HepG2 (cell line): ENCODE measurements around the gene SLC44A4. TPM values are rescaled to one million over a fixed set of nuclear protein-coding genes. Genes with fewer than 3 reads are reported as not detected.

Experiments used
- DRAP1 ChIP-seq: IDR thresholded peaks from 2 replicates; pipeline ENCODE4 v1.6.1; 2016; ENCODE audit warnings: missing genetic modification reagents, missing compliant biosample characterization
- ETV5 ChIP-seq: IDR thresholded peaks from 2 replicates; pipeline ENCODE4 v1.6.1; 2018; ENCODE audit warnings: missing biosample characterization, missing genetic modification reagents, inconsistent platforms, borderline replicate concordance
- GABPB1 ChIP-seq: IDR thresholded peaks from 2 replicates; pipeline ENCODE4 v1.6.1; 2016; ENCODE audit warnings: mild to moderate bottlenecking, missing genetic modification reagents, moderate library complexity, missing compliant biosample characterization
- GZF1 ChIP-seq: sonication (generic); formaldehyde crosslinking; IDR thresholded peaks from 2 replicates; pipeline ENCODE4 v1.5.1; 2020; ENCODE audit warnings: mild to moderate bottlenecking, missing genetic modification reagents
- HCFC1 ChIP-seq: fragments of 150-350 bp; IDR thresholded peaks from 2 replicates; pipeline ENCODE4 v1.6.1; 2014; ENCODE audit warnings: low read depth, low read length
- KDM6A ChIP-seq: IDR thresholded peaks from 2 replicates; pipeline ENCODE4 v1.6.1; 2016; ENCODE audit warnings: low read depth
- KMT2B ChIP-seq: IDR thresholded peaks from 2 replicates; pipeline ENCODE4 v1.6.1; 2016; ENCODE audit warnings: missing genetic modification reagents, missing compliant biosample characterization
- MAZ ChIP-seq, 2 experiments: sonication (generic) in 1 of 2; formaldehyde crosslinking in 1 of 2; IDR thresholded peaks; 2 replicates each; pipeline versions ENCODE4 v1.5.0 to v1.6.1; 2012 to 2020; ENCODE audit warnings: low read depth in 2 of 2, mild to moderate bottlenecking in 2 of 2, borderline replicate concordance in 1 of 2, improper control_type of control experiment in 1 of 2, low read length in 1 of 2, missing genetic modification reagents in 1 of 2, moderate library complexity in 1 of 2
- MED1 ChIP-seq: sonication (generic); formaldehyde crosslinking; IDR thresholded peaks from 2 replicates; pipeline ENCODE4 v1.4.0; 2020; ENCODE audit warnings: missing genetic modification reagents
- NFE2 ChIP-seq: sonication (generic); formaldehyde crosslinking; IDR thresholded peaks from 2 replicates; pipeline ENCODE4 v1.4.0; 2020; ENCODE audit warnings: missing genetic modification reagents
- PBX3 ChIP-seq: sonication (generic); formaldehyde crosslinking; IDR thresholded peaks from 2 replicates; pipeline ENCODE4 v1.8.1; 2023; ENCODE audit warnings: missing genetic modification reagents, inconsistent platforms, borderline replicate concordance
- RARA ChIP-seq: IDR thresholded peaks from 2 replicates; pipeline ENCODE4 v1.6.1; 2016; ENCODE audit warnings: missing genetic modification reagents, missing compliant biosample characterization
- SATB2 ChIP-seq: sonication (generic); formaldehyde crosslinking; IDR thresholded peaks from 2 replicates; pipeline ENCODE4 v1.5.0; 2020; ENCODE audit warnings: missing genetic modification reagents
- SP5 ChIP-seq: IDR thresholded peaks from 2 replicates; pipeline ENCODE4 v1.6.1; 2016; ENCODE audit warnings: low read depth, borderline replicate concordance
- YY1 ChIP-seq: IDR thresholded peaks from 2 replicates; pipeline ENCODE4 v1.6.1; 2011; ENCODE audit warnings: low read length, low read depth, moderate library complexity, mild to moderate bottlenecking; ENCODE audit not compliant: insufficient read depth, insufficient replicate concordance
- ZBTB7B ChIP-seq: sonication (generic); formaldehyde crosslinking; IDR thresholded peaks from 2 replicates; pipeline ENCODE4 v1.4.0; 2020; ENCODE audit warnings: missing genetic modification reagents
- ZFP82 ChIP-seq: sonication (generic); formaldehyde crosslinking; IDR thresholded peaks from 2 replicates; pipeline ENCODE4 v1.5.1; 2020; ENCODE audit warnings: mild to moderate bottlenecking, missing genetic modification reagents, borderline replicate concordance
- ZMYM2 ChIP-seq: sonication (generic); formaldehyde crosslinking; IDR thresholded peaks from 2 replicates; pipeline ENCODE4 v1.8.0; 2022; ENCODE audit warnings: mild to moderate bottlenecking, missing genetic modification reagents
- ZNF281 ChIP-seq: sonication (generic); formaldehyde crosslinking; IDR thresholded peaks from 2 replicates; pipeline ENCODE4 v1.4.0; 2020; ENCODE audit warnings: missing genetic modification reagents, borderline replicate concordance
- ZNF282 ChIP-seq: fragments of 450-650 bp; IDR thresholded peaks from 2 replicates; pipeline ENCODE4 v1.6.1; 2018; ENCODE audit not compliant: partially characterized antibody
- ZSCAN30 ChIP-seq: sonication (generic); formaldehyde crosslinking; IDR thresholded peaks from 2 replicates; pipeline ENCODE4 v1.5.0; 2020; ENCODE audit warnings: mild to moderate bottlenecking, missing genetic modification reagents
- polyA plus RNA-seq, 8 experiments: library from polyadenylated mRNA; depleted of rRNA in 3 of 8; stranded (reverse) in 7 of 8; unstranded in 1 of 8; fragments of >200 nt; fragmentation: Illumina TruSeq in 4 of 8; extraction: Trizol in 4 of 8; gene quantifications; 2 replicates each; pipeline versions ENCODE4 v1.2.1 to v1.2.3, GENCODE V29; 2011 to 2016; ENCODE audit warnings: low read depth in 4 of 8, missing spikeins in 1 of 8, mixed read lengths in 1 of 8; ENCODE audit not compliant: insufficient read depth in 1 of 8
- total RNA-seq, 5 experiments: library from RNA; depleted of rRNA; stranded (reverse); fragments of >200 nt; fragmentation: Illumina TruSeq; extraction: Trizol; gene quantifications; 2 replicates each; pipeline ENCODE4 v1.2.3, GENCODE V29; 2016; ENCODE audit warnings: low read depth in 1 of 5
- TF ChIP-seq, protein P1 (sequence below): sonication (generic); formaldehyde crosslinking; IDR thresholded peaks from 2 replicates; pipeline ENCODE4 v1.4.0; 2020; ENCODE audit warnings: low read depth, missing genetic modification reagents
- TF ChIP-seq, protein P2 (sequence below): sonication (generic); formaldehyde crosslinking; IDR thresholded peaks from 2 replicates; pipeline ENCODE4 v1.8.1; 2023; ENCODE audit warnings: mild to moderate bottlenecking, missing genetic modification reagents

SLC44A4 gene
- total and polyA plus RNA-seq, 2 of the 13 experiments (the other 11 are each of a cell fraction or from before 2014, with no cell fraction given), result 3.5 to 5.9 TPM

DNA sequence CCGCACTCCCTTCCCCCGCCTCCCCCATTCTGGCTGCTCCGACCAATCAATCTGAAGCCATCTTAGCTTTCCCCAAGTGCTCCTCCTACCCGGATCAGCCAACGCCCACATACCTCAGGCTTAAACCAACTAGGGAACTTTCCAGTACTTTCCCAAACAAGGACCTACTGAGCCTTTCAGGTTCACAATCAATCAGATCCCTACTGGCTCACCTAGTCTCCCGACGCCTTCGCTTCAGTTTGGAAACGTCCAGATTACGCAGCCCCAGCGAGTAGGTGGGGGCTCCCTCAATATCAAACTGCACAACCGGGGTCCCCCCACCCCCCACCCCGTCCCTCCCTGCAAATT, 64.1 kb downstream of the SLC44A4 start (continued):
- TF ChIP-seq, protein P1, sequence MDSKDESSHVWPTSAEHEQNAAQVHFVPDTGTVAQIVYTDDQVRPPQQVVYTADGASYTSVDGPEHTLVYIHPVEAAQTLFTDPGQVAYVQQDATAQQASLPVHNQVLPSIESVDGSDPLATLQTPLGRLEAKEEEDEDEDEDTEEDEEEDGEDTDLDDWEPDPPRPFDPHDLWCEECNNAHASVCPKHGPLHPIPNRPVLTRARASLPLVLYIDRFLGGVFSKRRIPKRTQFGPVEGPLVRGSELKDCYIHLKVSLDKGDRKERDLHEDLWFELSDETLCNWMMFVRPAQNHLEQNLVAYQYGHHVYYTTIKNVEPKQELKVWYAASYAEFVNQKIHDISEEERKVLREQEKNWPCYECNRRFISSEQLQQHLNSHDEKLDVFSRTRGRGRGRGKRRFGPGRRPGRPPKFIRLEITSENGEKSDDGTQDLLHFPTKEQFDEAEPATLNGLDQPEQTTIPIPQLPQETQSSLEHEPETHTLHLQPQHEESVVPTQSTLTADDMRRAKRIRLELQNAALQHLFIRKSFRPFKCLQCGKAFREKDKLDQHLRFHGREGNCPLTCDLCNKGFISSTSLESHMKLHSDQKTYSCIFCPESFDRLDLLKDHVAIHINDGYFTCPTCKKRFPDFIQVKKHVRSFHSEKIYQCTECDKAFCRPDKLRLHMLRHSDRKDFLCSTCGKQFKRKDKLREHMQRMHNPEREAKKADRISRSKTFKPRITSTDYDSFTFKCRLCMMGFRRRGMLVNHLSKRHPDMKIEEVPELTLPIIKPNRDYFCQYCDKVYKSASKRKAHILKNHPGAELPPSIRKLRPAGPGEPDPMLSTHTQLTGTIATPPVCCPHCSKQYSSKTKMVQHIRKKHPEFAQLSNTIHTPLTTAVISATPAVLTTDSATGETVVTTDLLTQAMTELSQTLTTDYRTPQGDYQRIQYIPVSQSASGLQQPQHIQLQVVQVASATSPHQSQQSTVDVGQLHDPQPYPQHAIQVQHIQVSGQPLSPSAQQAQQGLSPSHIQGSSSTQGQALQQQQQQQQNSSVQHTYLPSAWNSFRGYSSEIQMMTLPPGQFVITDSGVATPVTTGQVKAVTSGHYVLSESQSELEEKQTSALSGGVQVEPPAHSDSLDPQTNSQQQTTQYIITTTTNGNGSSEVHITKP, result peak; percentile 71; the same call in 1 of the 2 replicates
- TF ChIP-seq ZSCAN30 (no peak), HCFC1 (no peak), ETV5 (peak; percentile 10; the same call in 1 of the 2 replicates), SATB2 (CRISPR knock-in tag) (no peak), PBX3 (CRISPR knock-in tag) (no peak), MAZ (IDR thresholded peaks at IDR 0.05; ENCODE audit: borderline replicate concordance, low read depth, low read length) (peak; percentile 67; the same call in 1 of the 2 replicates), MAZ (CRISPR knock-in tag; IDR thresholded peaks at IDR 0.05; ENCODE audit: low read depth) (no peak), GABPB1 (CRISPR knock-in tag) (no peak), MED1 (CRISPR knock-in tag) (0 out of 2 replicates have a peak, but pooled peaks have one; percentile 28), ZNF282 (no peak), RARA (CRISPR knock-in tag) (peak; percentile 11; the same call in 1 of the 2 replicates), KDM6A (CRISPR knock-in tag) (no peak), NFE2 (CRISPR knock-in tag) (no peak), YY1 (peak; percentile 56), SP5 (CRISPR knock-in tag) (peak; percentile 81), ZMYM2 (CRISPR knock-in tag) (no peak), ZFP82 (CRISPR knock-in tag) (peak; percentile 54; the same call in 1 of the 2 replicates), KMT2B (CRISPR knock-in tag) (no peak), ZBTB7B (CRISPR knock-in tag) (no peak; the same call in 1 of the 2 replicates), GZF1 (CRISPR knock-in tag) (no peak), DRAP1 (CRISPR knock-in tag) (peak; percentile 75; the same call in 1 of the 2 replicates), ZNF281 (CRISPR knock-in tag) (peak; percentile 26; the same call in 1 of the 2 replicates)
- TF ChIP-seq, protein P2, sequence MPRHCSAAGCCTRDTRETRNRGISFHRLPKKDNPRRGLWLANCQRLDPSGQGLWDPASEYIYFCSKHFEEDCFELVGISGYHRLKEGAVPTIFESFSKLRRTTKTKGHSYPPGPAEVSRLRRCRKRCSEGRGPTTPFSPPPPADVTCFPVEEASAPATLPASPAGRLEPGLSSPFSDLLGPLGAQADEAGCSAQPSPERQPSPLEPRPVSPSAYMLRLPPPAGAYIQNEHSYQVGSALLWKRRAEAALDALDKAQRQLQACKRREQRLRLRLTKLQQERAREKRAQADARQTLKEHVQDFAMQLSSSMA (CRISPR knock-in tag), result no peak
